Measurements from ENCODE around the gene DAPL1.

DAPL1 gene

DNA sequence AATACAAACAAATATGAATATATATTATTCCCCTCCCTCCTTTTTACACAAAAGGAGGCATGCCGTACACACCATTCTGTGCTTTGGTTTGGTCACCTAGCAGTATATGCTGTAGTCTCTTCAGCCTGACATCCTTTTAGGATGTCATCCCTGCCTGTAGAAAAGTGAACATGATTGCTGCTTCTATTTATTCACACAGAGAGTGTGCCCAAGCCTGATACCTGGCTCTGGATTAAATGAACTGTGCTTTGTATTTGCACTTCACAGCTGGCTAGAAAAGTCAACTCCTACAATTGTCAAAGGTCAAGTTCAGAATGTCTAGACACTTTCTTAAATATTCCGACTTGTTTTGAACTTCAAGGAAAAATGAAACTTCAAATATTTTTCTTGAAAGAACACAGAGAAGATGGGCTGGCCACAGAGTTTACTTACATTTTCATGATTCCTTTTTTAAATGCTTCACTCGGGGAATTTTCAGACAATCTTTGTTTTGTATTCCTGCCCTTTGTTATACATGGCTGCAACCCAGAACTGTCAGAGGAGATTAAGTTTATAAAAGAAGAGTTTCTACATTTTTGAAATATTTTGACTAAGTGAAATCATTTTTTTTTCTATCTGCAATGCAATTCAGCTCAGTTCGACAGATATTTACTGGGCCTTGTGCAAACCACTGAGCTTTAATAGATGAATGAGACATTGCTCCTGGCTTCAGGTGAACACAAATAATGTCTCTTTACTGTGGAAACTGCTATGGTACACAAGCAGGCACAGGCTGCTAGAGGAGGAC lies 33.5 kb downstream of the DAPL1 start:
- Histone ChIP-seq H3K36me3 (ENCODE audit: control insufficient read depth, insufficient read depth, low read length) (no peaks in the 10 kb centered on the region), H3K4me2 (ENCODE audit: low read length) (no peak overlapping the region), H3K4me1 (no peaks in the 10 kb centered on the region), H3K79me2 (no peaks in the 10 kb centered on the region), H3K27ac (no peak overlapping the region), H3K27me3 (ENCODE audit: control insufficient read depth, insufficient read depth, low read length) (no peaks in the 10 kb centered on the region), H3K4me3 (ENCODE audit: low read depth, low read length) (no peak overlapping the region), H2AFZ (peak overlapping the region; percentile 49), H3K9ac (no peak overlapping the region), H3K9me3 (ENCODE audit: control insufficient read depth, low read length) (no peaks in the 10 kb centered on the region)
- TF ChIP-seq, protein P1, sequence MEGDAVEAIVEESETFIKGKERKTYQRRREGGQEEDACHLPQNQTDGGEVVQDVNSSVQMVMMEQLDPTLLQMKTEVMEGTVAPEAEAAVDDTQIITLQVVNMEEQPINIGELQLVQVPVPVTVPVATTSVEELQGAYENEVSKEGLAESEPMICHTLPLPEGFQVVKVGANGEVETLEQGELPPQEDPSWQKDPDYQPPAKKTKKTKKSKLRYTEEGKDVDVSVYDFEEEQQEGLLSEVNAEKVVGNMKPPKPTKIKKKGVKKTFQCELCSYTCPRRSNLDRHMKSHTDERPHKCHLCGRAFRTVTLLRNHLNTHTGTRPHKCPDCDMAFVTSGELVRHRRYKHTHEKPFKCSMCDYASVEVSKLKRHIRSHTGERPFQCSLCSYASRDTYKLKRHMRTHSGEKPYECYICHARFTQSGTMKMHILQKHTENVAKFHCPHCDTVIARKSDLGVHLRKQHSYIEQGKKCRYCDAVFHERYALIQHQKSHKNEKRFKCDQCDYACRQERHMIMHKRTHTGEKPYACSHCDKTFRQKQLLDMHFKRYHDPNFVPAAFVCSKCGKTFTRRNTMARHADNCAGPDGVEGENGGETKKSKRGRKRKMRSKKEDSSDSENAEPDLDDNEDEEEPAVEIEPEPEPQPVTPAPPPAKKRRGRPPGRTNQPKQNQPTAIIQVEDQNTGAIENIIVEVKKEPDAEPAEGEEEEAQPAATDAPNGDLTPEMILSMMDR (IDR thresholded peaks at IDR 0.05) = no peak

DNA sequence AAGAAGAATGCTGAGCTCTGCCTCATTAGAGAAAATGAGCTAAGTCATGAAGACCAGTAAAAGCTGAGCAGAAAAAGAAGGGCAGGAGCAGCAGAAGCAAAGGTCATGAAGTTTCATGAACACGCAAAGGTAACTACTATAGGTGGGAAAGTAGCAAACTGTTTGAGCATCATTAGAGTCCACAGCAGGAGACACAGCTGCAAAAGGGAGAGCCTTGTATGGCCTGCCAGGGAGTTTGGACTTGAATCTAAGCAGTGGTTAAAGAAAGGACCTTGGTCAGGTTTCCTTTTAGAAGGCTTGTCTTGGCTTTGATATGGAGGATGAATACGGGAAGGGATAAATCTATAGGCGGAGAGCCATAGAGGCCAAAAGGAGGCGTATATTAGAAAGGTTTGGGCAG lies 34.0 kb downstream of the DAPL1 start:
- Histone ChIP-seq H3K9me3 (ENCODE audit: control insufficient read depth, low read length) (no peaks in the 10 kb centered on the region), H3K79me2 (no peaks in the 10 kb centered on the region), H3K27ac (no peak overlapping the region), H3K4me3 (ENCODE audit: low read depth, low read length) (no peak overlapping the region), H3K27me3 (ENCODE audit: control insufficient read depth, insufficient read depth, low read length) (no peaks in the 10 kb centered on the region), H3K4me1 (no peaks in the 10 kb centered on the region), H3K4me2 (ENCODE audit: low read length) (no peak overlapping the region), H3K36me3 (ENCODE audit: control insufficient read depth, insufficient read depth, low read length) (no peaks in the 10 kb centered on the region), H2AFZ (no peak overlapping the region), H3K9ac (no peak overlapping the region)
- TF ChIP-seq, protein P1 (IDR thresholded peaks at IDR 0.05) = no peak

DNA sequence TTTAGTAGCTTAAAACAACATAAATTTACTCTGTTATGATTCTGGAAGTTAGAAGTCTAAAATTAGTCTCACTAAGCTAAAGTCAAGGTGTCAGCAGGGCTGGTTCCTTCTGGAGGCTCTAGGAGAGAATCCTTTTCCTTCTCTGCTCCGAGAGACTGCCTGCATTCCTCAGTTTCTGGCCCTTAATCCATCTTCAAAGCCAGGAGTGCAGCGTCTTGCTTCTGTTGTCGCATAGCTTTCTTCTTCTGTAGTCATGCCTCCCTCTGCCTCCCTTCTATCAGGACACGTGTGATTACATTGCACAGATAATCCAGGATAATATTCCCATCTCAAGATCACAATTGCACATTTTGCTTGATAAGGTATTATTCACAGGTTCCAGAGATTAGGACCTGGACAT lies 35.1 kb downstream of the DAPL1 start:
- Histone ChIP-seq H2AFZ (no peak overlapping the region), H3K36me3 (ENCODE audit: control insufficient read depth, insufficient read depth, low read length) (no peaks in the 10 kb centered on the region), H3K27me3 (ENCODE audit: control insufficient read depth, insufficient read depth, low read length) (no peaks in the 10 kb centered on the region), H3K27ac (no peak overlapping the region), H3K9ac (no peak overlapping the region), H3K4me2 (ENCODE audit: low read length) (no peak overlapping the region), H3K4me3 (ENCODE audit: low read depth, low read length) (no peak overlapping the region), H3K4me1 (no peaks in the 10 kb centered on the region), H3K9me3 (ENCODE audit: control insufficient read depth, low read length) (no peaks in the 10 kb centered on the region), H3K79me2 (no peaks in the 10 kb centered on the region)
- TF ChIP-seq, protein P1 (IDR thresholded peaks at IDR 0.05) = no peak

DNA sequence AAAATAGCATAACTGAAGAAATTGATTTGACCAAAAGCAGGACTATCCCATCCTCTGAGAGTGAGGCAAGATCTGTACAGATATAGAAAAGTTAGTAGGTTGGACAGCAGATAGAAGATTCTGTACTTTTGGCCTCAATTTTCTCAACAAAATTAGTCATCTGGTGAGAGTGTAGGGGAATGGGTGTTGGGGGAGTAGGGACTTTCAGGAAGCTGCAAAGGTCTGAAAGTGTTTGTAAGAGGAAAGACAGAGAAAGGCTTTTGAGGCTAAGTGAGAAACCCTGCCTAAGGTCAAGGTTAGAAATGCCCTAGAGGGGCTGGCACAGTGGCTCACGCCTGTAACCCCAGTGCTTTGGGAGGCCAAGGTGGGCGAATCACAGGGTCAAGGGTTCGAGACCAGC lies 40.3 kb downstream of the DAPL1 start:
- H3K4me3 ChIP-seq (ENCODE audit: low read depth, low read length) = no peak overlapping the region
- H2AFZ ChIP-seq = no peak overlapping the region
- H3K4me2 ChIP-seq (ENCODE audit: low read length) = no peak overlapping the region
- no peaks in the 10 kb centered on the region for H3K4me1 ChIP-seq
- TF ChIP-seq, protein P1 (IDR thresholded peaks at IDR 0.05) = no peak
- no peaks in the 10 kb centered on the region for H3K36me3 ChIP-seq (ENCODE audit: control insufficient read depth, insufficient read depth, low read length)
- no peaks in the 10 kb centered on the region for H3K9me3 ChIP-seq (ENCODE audit: control insufficient read depth, low read length)
- no peaks in the 10 kb centered on the region for H3K27me3 ChIP-seq (ENCODE audit: control insufficient read depth, insufficient read depth, low read length)
- H3K79me2 ChIP-seq = no peaks in the 10 kb centered on the region
- H3K27ac ChIP-seq = no peak overlapping the region
- no peak overlapping the region for H3K9ac ChIP-seq

DNA sequence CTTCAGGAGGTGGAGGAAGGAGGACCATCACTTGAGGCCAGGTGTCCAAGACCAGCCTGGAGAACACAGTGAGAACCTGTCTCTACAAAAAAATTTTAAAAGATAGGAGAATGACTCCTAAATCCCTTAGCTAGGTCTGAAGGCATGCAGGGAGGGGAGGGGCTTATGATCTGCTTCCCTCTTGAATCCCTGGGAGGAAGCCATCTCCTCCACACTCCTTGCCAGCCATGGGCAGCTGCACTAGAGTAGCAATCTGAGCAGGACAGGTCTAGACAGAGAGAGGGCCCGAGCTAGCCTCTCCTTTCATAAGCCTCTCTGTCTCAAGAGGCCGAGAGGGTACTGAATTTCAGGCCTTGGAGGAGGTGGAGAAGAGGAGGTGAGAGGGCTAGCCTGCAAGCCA lies 42.5 kb downstream of the DAPL1 start:
- Histone ChIP-seq H3K36me3 (ENCODE audit: control insufficient read depth, insufficient read depth, low read length) (no peaks in the 10 kb centered on the region), H2AFZ (no peak overlapping the region), H3K4me3 (ENCODE audit: low read depth, low read length) (no peak overlapping the region), H3K9me3 (ENCODE audit: control insufficient read depth, low read length) (no peaks in the 10 kb centered on the region), H3K27me3 (ENCODE audit: control insufficient read depth, insufficient read depth, low read length) (no peaks in the 10 kb centered on the region), H3K4me1 (no peaks in the 10 kb centered on the region), H3K4me2 (ENCODE audit: low read length) (no peak overlapping the region), H3K27ac (no peak overlapping the region), H3K9ac (no peak overlapping the region), H3K79me2 (no peaks in the 10 kb centered on the region)
- TF ChIP-seq, protein P1 (IDR thresholded peaks at IDR 0.05) = no peak

All from parathyroid adenoma (tissue), 2 donors.